Endothelial cell of umbilical vein (primary cell): ENCODE results near the gene TOX2. TPM values are rescaled to one million over a fixed set of nuclear protein-coding genes. Genes with fewer than 3 reads are reported as not detected.

Source experiments
- BruUV-seq: library from RNA; stranded (reverse); fragments of 400-500 nt; replicated peaks from 2 replicates; lab custom pipeline; 2021; lab: Mats Ljungman, UMichigan
- CTCF ChIA-PET: fragments of 300-600, 350-600 bp; sonication (Branson Sonifier 250); formaldehyde crosslinking; loops from one replicate; lab custom pipeline; 2021; ENCODE audit warnings: antibody characterized with exemption, inconsistent platforms; lab: Charles Lee
- POLR2A ChIA-PET: fragments of 300-600, 350-600 bp; sonication (Branson Sonifier 250); formaldehyde crosslinking; loops from one replicate; lab custom pipeline; 2021; ENCODE audit warnings: antibody characterized with exemption, inconsistent platforms; lab: Charles Lee
- DNase-seq: peaks from one replicate; pipeline ENCODE4 v3.0.0-alpha.2; 2011; ENCODE audit warnings: low read depth, low spot score
- FAIRE-seq: peaks from 2 replicates; lab custom pipeline; 2011; peaks lifted over from hg19 to GRCh38; lab: Jason Lieb, UNC
- H2AFZ ChIP-seq: 2 replicates; pipeline ENCODE4 v1.6.0; 2012; ENCODE audit warnings: low read depth, low read length, control low read depth, inconsistent platforms
- H3K27ac ChIP-seq: 2 replicates; pipeline ENCODE4 v1.5.1; 2011; ENCODE audit warnings: low read depth, mild to moderate bottlenecking, control low read depth, low read length, moderate library complexity; ENCODE audit not compliant: insufficient read depth
- H3K27me3 ChIP-seq, 2 experiments: 2 replicates each; pipeline versions ENCODE4 v1.6.0 to v1.6.1; 2011; ENCODE audit warnings: low read length in 2 of 2, mixed read lengths in 1 of 2; ENCODE audit not compliant: control insufficient read depth in 2 of 2, insufficient read depth in 2 of 2
- H3K36me3 ChIP-seq, 2 experiments: 2 replicates in 1 of 2; 3 replicates in 1 of 2; pipeline ENCODE4 v1.5.1; 2011; ENCODE audit warnings: low read length in 2 of 2, mild to moderate bottlenecking in 1 of 2, moderate library complexity in 1 of 2; ENCODE audit not compliant: control insufficient read depth in 2 of 2, insufficient read depth in 2 of 2; ENCODE audit errors: extremely low read depth in 1 of 2
- H3K4me1 ChIP-seq: 3 replicates; pipeline ENCODE4 v1.5.1; 2011; ENCODE audit warnings: mild to moderate bottlenecking, low read length; ENCODE audit not compliant: control insufficient read depth, insufficient read depth; ENCODE audit errors: extremely low read depth
- H3K4me2 ChIP-seq: 2 replicates; pipeline ENCODE4 v1.6.1; 2011; ENCODE audit warnings: low read length, control low read depth, mixed read lengths; ENCODE audit not compliant: insufficient read depth
- H3K4me3 ChIP-seq, 3 experiments: fragments of 200-600 bp in 1 of 3; sonication (generic), shearing (Covaris generic) in 1 of 3; replicated peaks in 1 of 3; 2 replicates each; pipeline ENCODE4 v1.5.1; 2011 to 2016; ENCODE audit warnings: control low read depth in 3 of 3, low read length in 3 of 3, mild to moderate bottlenecking in 2 of 3, inconsistent platforms in 1 of 3, low read depth in 1 of 3, moderate library complexity in 1 of 3; ENCODE audit not compliant: insufficient read depth in 1 of 3
- H3K79me2 ChIP-seq: 2 replicates; pipeline ENCODE4 v1.6.0; 2012; ENCODE audit warnings: low read length, inconsistent platforms; ENCODE audit not compliant: control insufficient read depth, insufficient read depth
- H3K9ac ChIP-seq: replicated peaks from 2 replicates; pipeline ENCODE3; 2011; ENCODE audit warnings: low read length, control low read depth; ENCODE audit not compliant: insufficient read depth; ENCODE audit errors: extremely low read depth
- H3K9me1 ChIP-seq: replicated peaks from 3 replicates; pipeline ENCODE4 v1.6.0; 2011; ENCODE audit warnings: mild to moderate bottlenecking, low read length; ENCODE audit not compliant: control insufficient read depth, insufficient read depth; ENCODE audit errors: extremely low read depth
- H3K9me3 ChIP-seq: replicated peaks from 2 replicates; pipeline ENCODE4 v1.5.1; 2012; ENCODE audit warnings: low read length, inconsistent platforms; ENCODE audit not compliant: control insufficient read depth, insufficient read depth
- H4K20me1 ChIP-seq: replicated peaks from 2 replicates; pipeline ENCODE3; 2011; ENCODE audit warnings: mild to moderate bottlenecking, low read length; ENCODE audit not compliant: control insufficient read depth, insufficient read depth; ENCODE audit errors: extremely low read depth
- CTCF ChIP-seq, 2 donors: IDR thresholded peaks; 1 replicate in 1 of 2; 2 replicates in 1 of 2; pipeline ENCODE4 v1.5.1; 2011; ENCODE audit warnings: low read length in 2 of 2, mild to moderate bottlenecking in 2 of 2, moderate library complexity in 2 of 2, control low read depth in 1 of 2, inconsistent platforms in 1 of 2, low read depth in 1 of 2; ENCODE audit not compliant: insufficient read depth in 1 of 2; ENCODE audit errors: extremely low read depth in 1 of 2
- EZH2 ChIP-seq: IDR thresholded peaks from 2 replicates; pipeline ENCODE4 v1.6.1; 2012; ENCODE audit warnings: borderline replicate concordance, low read depth, mild to moderate bottlenecking, moderate library complexity, low read length, inconsistent platforms; ENCODE audit not compliant: severe bottlenecking
- FOS ChIP-seq: IDR thresholded peaks from 2 replicates; pipeline ENCODE4 v1.6.1; 2011; ENCODE audit warnings: mild to moderate bottlenecking, low read length, moderate library complexity, borderline replicate concordance; ENCODE audit not compliant: insufficient read depth
- GATA2 ChIP-seq: IDR thresholded peaks from 2 replicates; pipeline ENCODE4 v1.7.0; 2011; ENCODE audit warnings: low read depth, mild to moderate bottlenecking, moderate library complexity, mixed read lengths, low read length; ENCODE audit not compliant: insufficient read length, insufficient read depth
- JUN ChIP-seq: IDR thresholded peaks from 2 replicates; pipeline ENCODE4 v1.6.1; 2011; ENCODE audit warnings: borderline replicate concordance, low read depth; ENCODE audit not compliant: insufficient read length, insufficient read depth
- MAX ChIP-seq: IDR thresholded peaks from 2 replicates; pipeline ENCODE4 v1.6.1; 2011; ENCODE audit not compliant: insufficient read depth, insufficient read length
- MYC ChIP-seq: IDR thresholded peaks from one replicate; pipeline ENCODE4 v1.6.1; 2011; ENCODE audit warnings: mild to moderate bottlenecking, low read depth, low read length
- POLR2A ChIP-seq: IDR thresholded peaks from 2 replicates; pipeline ENCODE4 v1.6.1; 2012; ENCODE audit warnings: low read depth, mild to moderate bottlenecking, control low read depth, low read length
- POLR2AphosphoS5 ChIP-seq: IDR thresholded peaks from 2 replicates; pipeline ENCODE4 v1.6.1; 2012; ENCODE audit warnings: low read depth, mild to moderate bottlenecking, control low read depth, low read length, moderate library complexity; ENCODE audit not compliant: insufficient read depth
- dilution Hi-C: fragments of 300-500 bp; cut with MboI; formaldehyde crosslinking; loops from one replicate; pipeline ENCODE4 v1.15.0; 2019; ENCODE audit warnings: low sequenced_read_pairs; ENCODE audit not compliant: extremely low pct_ligation_motif_present
- intact Hi-C: fragments of 100-400 bp; cut with micrococcal nuclease; formaldehyde crosslinking; loops from one replicate; pipeline ENCODE4 v1.10.0; 2022
- polyA plus RNA-seq, 4 experiments: library from polyadenylated mRNA; depleted of rRNA in 3 of 4; stranded (reverse) in 3 of 4; unstranded in 1 of 4; fragments of >200 nt; gene quantifications; 2 replicates each; pipeline versions ENCODE4 v1.2.1 to v1.2.3, GENCODE V29; 2011 to 2012; ENCODE audit warnings: missing spikeins in 1 of 4
- total RNA-seq: library from RNA; stranded (reverse); gene quantifications from 2 replicates; pipeline ENCODE4 v1.2.3, GENCODE V29; 2021

The TOX2 gene
- total and polyA plus RNA-seq, 2 donors (not counting 3 experiments of a cell fraction or from before 2014, with no cell fraction given): 7.0 to 18.6 TPM

- H3K4me3 ChIP-seq: no peak overlapping the region
- DNase-seq: no peak
- ChIA-PET POLR2A (no interaction called here), CTCF (no interaction called here)
- H3K27me3 ChIP-seq: no peaks in the 10 kb centered on the region
- BruUV-seq: no TSS peak
- dilution Hi-C loops (no loop called here), intact Hi-C loops (no loop called here)
- H3K9me3 ChIP-seq: no peaks in the 10 kb centered on the region
- H3K9ac ChIP-seq: no peak overlapping the region
- no peaks in the 10 kb centered on the region for H3K9me1 ChIP-seq
- no peaks in the 10 kb centered on the region for H3K79me2 ChIP-seq
- no peaks in the 10 kb centered on the region for H3K36me3 ChIP-seq
- H3K27ac ChIP-seq: no peak overlapping the region
- TF ChIP-seq FOS: no peak
- FAIRE-seq: no peak
- no peak overlapping the region for H3K4me2 ChIP-seq
- H4K20me1 ChIP-seq: no peaks in the 10 kb centered on the region
- no peak overlapping the region for H2AFZ ChIP-seq
- no peaks in the 10 kb centered on the region for H3K4me1 ChIP-seq
These were observed 44.2 kb upstream of the TOX2 start for GRCh38 chr20:43870484-43870883.

- no peak for DNase-seq
- Histone ChIP-seq H3K4me3 (no peak overlapping the region), H4K20me1 (no peaks in the 10 kb centered on the region), H3K9ac (no peak overlapping the region), H3K9me1 (no peaks in the 10 kb centered on the region), H3K27ac (no peak overlapping the region), H2AFZ (no peak overlapping the region), H3K27me3 (peaks cover 6 to 18% of the 10 kb centered on the region in 2 experiments), H3K4me1 (no peaks in the 10 kb centered on the region), H3K4me2 (no peak overlapping the region), H3K9me3 (no peaks in the 10 kb centered on the region), H3K36me3 (no peaks in the 10 kb centered on the region), H3K79me2 (no peaks in the 10 kb centered on the region)
- BruUV-seq: no TSS peak
- CTCF ChIA-PET: no interaction called here
- FAIRE-seq: no peak
- POLR2A ChIA-PET: no interaction called here
- dilution Hi-C loops (no loop called here), intact Hi-C loops (no loop called here)
- TF ChIP-seq EZH2: no peak
- TF ChIP-seq POLR2AphosphoS5: no peak
- TF ChIP-seq JUN: no peak
- no peak for TF ChIP-seq FOS
- no peak for TF ChIP-seq CTCF (IDR thresholded peaks at IDR 0.05; ENCODE audit: extremely low read depth in 1 of 2, insufficient read depth in 1 of 2, low read depth in 1 of 2, low read length in 2 of 2)
- no peak for TF ChIP-seq MYC
- no peak for TF ChIP-seq GATA2
- TF ChIP-seq POLR2A: no peak
- TF ChIP-seq MAX: no peak
These were observed 35.9 kb upstream of the TOX2 start for GRCh38 chr20:43878776-43879175.
